EL (cell line): ENCODE results near the gene TMEM169.
"Not testable (repeated sequence)": the region's sequence is repeated elsewhere in the genome, so short reads cannot be mapped to it uniquely, and the experiment has no call there.

Experiments
- DNase-seq: peaks from one replicate; pipeline ENCODE4 v3.0.0-alpha.2; 2016

TMEM169 gene

DNA sequence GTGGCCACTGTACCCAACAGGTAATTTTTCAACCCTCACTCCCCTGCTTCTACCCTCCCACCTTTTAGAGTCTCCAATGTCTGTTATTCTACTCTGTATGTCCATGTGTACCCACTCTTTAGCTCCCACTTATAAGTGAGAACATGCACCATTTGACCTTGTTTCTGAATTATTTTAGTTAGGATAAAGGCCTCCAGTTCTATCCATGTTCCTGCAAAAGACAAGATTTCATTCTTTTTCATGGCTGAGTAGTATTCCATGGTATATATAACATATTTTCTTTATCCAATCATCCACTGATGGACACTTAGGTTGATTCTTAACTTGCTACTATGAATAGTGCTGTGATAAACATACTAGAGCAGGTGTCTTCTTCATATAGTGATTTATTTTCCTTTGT lies 9.2 kb upstream of the TMEM169 start:
- no peak for DNase-seq

DNA sequence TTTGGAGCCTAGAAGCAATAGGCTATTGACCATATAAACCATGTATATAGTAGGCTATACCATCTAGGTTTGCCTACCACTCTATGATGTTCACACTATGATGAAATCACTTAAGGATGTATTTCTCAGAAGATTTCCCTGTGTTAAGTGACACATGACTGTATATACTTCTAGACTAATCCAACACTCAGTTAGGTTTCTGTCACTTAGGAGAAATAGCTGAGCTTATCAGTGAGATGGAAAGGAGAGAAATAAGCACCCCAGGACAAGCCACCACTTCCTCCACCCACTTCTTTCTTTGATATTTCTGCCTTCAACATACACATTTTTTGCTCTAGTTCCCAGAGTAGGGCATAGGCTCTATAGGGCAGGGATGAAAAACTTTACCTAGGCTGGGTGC lies 7.9 kb upstream of the TMEM169 start:
- DNase-seq = no peak

DNA sequence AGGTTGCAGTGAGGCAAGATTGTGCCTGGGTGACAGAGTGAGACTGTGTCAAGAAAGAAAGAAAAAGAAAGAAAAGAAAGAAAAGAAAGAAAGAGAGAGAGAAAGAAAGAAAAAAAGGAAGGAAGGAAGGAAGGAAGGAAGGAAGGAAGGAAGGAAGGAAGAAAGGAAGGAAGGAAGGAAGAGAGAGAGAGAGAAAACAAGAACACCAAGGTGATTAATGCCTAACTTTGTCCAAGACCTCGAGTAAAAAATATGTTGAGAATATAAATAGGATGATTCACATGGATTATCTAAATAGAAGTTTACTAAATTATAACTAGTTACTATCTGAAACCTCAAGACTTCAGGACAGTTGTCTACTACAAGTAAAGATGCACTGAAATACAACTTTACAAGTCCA lies 7.3 kb upstream of the TMEM169 start:
- DNase-seq = no peak

DNA sequence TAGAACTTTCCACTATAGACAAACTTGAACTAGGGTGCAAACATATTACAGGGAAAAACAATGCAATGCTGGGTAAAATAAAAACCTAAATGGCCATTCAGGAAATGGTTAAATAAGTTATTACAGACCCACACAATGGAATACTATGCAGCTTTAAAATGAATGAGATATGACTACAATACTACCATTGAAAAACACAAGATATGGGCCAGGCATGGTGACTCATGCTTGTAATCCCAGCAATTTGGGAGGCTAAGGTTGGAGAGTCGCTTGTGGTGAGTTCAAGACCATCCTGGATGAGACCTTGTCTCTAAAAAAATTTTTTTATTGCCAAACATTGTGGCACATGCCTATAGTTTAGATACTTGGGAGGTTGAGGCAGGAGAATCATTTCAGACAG lies 6.9 kb upstream of the TMEM169 start:
- peak; percentile 22 for DNase-seq

DNA sequence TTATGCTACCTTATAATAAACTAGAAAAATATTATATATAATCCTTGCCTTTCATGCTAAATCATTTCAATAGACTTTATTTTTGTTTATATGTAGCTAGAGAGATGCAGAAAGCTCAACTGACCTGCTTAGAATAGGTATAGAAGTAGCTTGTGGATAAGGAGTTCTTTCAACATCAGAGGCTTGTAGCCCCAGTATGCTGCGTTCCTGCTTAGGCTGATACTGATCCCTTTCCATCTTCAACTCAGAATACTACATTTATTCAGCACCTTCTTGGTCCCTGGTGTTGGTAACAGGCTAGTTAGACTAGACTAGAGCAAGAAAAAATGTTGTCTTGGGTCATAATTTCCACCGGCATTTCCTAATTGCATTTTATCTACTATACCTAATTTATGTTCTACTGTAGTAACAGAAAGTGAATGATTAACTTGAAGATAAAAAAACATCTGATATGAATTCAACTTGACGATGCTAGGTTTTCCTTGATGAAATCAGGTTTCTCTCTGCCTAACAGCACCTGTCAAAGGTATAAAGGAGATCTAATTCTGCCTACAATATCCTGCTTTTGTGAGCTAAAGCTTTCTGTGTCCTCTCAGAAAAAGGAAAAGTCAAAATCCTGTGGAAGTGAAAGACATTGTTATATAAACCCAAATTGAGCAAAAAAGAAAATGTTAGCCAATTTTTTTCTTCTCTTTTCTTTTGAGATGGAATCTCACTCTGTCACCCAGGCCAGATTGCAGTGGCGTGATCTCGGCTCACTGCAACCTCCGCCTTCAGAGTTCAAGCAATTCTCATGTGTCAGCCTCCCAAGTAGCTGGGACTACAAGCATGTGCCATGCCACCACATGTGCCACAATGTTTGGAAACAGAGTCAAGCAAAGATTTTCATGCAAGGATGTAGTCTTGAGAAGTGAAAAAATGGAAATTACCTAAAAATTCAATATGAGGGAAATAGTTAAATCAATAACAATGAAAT lies 5.9 kb upstream of the TMEM169 start:
- no peak for DNase-seq

DNA sequence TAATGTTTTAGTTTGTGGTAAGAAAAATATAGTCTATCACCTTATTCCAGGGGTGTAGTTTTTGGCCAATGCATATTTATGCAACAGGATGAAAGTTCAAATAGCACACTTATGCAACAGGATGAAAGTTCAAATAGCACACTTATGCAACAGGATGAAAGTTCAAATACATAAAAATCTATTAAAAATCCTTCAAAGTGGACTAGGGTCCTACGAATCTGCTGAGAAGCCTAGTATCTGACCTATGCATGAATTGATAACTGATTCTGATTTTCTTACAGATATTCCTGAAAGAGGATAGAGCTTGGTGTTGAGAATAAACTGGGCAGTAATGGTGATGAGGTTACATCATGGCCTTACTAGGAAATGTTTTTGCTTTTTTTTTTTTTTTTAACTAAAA lies 2.9 kb upstream of the TMEM169 start:
- DNase-seq = no peak

DNA sequence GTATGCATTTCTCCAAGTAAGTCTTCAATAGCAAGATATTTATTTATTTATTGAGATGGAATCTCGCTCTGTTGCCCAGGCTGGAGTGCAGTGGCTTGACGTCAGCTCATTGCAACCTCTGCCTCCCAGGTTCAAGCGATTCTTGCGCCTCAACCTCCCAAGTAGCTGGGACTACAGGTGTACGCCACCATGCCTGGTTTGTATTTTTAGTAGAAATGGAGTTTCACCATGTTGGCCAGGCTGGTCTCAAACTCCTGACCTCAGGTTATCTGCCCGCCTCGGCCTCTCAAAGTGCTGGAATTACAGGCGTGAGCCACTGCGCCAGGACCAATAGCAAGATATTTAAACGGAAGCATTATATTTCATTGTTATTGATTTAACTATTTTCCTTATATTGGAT lies 1.7 kb upstream of the TMEM169 start:
- not testable (repeated sequence) for DNase-seq

DNA sequence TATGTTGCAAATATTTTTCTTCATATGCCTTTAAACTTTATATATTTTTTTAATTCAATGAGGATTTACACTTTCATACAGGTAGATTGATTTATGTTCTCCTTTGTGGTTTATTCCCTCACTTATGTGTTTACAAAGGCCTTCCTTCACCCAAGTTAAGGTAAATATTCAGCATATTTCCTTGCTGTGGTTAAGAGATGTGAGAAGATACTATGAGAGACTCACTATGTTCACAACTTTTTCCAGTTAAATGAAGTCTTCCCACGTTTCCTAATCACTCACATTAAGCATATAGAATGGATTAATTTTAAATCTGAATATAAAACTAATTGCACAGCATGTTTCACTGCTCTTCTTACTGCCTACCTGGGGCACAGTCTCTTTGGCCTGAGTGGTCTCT lies 707 bp upstream of the TMEM169 start:
- DNase-seq = no peak

DNA sequence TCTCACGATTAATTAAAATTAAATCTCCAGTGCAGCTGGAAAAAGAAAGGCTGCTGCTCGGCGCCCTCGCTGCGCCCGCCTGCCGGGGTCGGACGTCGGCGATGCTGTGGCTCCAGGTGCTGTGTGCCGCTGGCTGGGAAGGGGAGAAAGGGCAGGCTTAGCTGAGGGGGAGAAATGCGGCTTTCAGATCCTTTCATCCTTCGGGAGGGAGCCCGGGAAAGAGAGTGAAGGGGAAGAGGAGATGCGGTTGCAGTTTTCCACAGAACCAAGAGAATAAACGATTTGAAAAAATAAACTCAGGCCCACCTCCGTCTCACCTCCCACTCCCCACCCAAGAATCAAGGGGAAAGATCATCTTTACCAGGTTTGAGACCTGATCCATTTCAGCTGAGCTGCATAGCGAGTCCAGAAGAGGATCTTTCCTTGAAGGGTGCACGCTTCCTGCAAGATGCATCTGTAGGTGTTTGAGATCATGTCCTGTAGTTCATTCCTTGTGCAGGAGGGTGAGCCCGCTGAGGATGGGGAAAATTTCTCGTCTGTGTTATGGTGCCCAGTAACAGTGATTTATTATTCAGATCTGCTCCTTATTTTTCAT lies 495 bp downstream of the TMEM169 start:
- peak; percentile 8 for DNase-seq

DNA sequence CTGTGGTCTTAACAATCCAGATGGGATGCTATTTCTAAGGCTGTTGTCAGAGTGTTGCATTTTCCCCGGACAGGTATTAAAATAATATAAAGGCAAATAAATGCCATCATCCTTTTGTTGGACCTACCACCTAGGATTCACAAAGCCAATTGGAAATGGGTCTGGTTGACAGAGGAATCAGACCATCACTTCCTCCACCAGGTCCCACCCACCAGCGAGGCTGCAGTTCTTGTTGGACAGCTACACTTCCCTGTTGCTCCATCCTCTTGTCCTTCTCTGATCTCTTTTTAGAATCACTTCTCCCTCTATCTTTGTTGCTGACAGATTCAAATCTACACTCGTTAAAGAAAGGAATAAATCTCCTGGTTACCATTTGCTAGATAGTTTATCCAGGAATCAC lies 1.1 kb downstream of the TMEM169 start:
- DNase-seq = no peak

DNA sequence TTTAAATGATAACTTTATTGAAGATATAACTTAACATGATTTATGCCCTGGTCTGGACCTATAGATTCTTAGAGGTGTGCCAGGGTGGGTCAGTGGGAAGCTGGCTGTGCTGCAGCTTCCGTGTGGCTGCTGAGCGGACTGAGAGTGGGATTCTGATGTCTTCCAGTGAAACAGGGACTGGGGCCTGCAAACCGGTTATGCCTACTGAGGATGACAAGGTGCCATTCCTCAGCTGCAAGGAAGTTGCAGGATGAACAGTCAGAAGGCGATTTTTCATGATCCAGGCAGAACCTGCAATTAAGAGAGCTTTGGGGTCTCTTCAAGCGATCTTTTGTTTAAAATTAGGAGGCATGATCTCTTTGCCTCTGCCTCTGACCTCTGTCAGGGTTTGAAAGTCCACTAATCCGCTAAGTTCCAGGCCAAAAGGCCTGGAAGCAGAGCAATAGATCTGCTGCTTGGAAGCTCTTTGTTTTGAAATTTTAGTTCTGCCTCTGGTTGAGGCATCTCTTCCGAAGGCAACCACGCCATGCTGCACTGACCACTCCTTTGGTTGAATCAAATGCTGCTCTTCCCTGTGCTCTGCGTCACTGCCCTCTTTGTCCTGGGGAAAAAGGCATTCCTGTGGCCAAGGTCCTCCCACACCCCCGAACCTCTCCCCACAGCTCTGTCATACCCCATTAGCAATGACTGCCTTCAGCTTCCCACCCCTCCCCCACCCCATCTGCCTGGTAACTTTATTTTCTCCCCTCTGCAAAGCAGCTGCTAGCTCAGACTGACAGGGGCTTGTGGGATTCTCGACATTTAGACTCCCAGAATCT lies 2.0 kb downstream of the TMEM169 start:
- peak; percentile 53 for DNase-seq

DNA sequence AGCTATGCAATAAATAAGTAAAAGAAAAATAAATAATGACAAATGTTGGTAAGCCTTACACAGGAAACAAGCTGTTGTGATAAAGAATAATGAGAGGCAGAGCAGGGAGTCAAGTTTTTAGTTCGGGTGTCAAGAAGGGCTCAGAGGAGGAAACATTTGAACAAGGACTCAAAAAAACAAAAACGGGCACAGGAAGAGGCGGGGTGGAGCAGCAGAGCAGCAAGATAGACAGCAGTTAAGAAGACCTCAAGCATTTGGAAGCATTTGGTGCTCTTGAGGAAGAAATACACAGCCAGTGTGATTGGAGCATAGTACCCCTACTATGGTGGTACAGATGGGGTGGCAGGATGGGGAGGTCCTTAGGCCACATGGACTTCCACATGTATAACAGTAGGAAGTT lies 2.8 kb downstream of the TMEM169 start:
- no peak for DNase-seq

DNA sequence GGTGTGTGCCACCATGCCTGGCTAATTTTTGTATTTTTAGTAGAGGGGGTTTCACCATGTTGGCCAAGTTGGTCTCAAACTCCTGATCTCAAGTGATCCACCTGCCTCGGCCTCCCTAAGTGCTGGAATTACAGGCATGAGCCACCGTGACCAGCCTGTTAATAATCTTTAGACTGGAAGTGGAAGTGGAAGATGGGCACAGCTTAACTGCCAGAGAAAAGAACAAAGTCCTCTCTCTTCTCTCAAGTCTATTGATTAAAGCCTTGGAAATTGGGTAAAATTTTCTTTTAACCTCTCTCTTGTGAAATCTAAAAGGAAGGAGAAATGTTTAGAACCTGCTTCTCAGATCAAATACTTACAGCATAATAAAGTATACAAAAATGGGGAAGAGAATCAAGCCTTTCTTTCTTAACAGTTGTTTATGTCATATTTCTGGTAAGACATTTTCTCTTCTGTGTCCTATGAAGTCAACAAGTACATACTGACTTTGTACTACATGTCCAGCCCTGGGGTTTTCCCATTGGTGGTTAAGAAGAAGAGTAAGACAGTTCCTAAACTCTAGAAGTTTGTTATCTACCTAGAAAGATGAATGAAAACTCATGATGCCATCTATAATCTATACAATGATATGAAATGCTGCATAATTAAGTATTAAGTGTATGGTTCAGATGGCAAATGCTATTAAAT lies 4.6 kb downstream of the TMEM169 start:
- no peak for DNase-seq

DNA sequence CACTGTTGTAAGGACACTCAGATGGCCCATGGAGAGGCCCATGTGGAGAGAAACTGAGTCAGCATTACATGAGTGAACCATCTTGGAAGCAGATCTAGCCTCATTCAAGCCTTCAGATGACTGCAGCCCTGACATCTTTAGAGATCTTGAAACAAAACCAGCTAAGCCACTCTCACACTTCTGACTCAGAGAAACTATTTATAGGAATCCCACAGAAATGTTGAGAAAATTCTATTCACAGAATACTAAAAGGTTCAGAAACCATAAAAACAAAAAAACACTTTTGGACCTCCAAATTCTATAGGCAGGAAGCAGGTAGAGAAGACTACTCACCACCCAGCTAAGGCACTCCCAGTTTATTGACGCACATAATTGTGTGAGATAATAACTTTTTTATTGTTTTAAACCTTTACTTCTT lies 8.7 kb downstream of the TMEM169 start:
- DNase-seq = no peak

DNA sequence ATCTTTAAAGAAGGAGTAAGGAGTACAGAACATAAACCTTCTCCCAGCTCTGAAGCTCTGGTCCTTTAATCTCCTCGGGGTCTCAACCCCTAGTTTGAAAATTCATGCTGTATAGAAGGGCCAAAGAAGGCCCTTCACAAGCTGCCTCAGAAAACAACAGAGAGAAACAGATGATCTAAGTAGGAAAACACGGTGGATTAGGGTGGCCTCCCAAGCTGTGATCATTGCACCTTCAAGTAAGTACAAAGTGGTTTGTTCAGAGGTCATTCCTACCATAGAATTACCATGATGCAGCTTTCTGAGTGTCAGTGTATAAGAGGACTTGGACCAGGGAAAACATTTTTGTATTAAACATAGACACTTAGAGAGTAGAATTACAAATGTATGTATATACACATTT lies 10.9 kb downstream of the TMEM169 start:
- no peak for DNase-seq

DNA sequence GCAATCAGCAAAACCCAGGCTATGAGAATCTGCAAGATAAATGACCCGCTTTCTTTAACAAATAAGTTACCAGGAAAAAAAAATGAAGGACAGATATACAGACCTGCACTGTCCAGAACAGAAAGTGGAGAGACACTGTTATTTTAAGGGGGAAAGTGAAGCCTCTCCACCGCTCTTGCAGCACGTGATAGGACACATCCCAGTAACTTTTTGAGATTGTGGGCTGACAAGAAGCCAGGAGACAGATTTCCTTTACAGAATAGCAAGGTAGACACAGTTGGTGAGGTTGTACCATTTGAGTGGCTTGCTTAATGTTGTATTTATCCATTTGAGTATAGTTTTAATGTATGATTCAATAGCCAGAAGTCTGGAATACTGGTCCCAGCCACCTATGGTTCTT lies 13.0 kb downstream of the TMEM169 start:
- DNase-seq = no peak

DNA sequence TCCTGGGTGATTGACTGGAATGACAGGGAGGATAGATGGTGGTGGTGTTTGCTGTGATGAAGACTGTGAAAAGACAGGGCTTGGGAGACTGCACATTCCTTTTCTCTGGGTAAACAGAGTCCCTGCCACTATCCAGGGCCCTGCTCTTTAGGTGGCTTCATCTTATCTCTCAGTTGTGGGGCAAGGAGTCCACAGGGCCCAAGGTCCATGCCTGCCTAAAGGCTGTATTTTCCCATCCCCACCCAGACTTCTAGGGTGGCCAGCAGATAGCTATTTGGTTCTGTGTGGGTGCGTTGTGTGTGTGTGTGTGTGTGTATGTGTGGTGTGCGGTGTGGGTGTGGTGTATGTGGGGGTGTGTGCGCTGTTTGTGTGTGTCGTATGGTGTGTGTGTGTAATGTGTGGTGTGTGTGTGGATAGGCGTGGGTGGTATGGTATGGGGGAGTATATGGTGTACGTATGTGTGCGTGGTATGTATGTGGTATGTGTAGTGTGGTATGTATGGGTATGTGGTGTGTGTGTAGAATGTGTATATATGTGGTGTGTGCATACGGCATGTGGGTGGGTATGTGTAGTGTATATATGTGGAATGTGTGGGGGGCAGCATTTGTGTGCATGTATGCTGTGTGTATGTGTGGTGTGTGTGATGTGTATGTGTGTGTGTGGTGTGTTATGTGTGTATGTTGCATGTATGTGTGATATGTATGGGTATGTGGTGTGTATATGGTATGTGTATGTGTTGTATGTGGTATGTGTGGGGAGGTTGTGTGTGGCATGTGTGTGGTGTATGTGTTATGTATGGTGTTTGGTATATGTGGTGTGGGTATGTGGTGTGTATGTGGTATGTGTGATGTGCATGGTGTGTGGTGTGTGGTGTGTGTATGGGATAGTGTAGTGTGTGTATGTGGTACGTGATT lies 17.0 kb downstream of the TMEM169 start:
- DNase-seq = no peak

DNA sequence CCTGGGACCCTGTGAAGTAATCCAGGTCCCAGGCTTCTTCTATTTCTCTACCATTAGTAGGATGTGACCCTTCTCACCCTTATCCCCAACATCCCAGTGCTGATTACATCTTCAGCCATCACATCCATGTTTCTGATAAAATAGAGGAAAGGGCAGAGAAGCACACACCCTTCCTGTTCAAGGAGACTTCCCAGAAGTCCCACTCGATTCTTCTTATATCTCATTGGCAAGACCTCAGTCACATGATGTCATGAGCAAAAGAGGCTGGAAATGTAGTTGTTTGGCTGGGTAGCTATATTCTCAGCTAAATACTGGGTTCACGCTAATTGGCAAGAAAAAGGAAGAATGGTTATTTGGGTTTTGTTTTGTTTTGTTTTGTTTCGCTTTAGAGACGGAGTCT lies 19.4 kb downstream of the TMEM169 start:
- no peak for DNase-seq

DNA sequence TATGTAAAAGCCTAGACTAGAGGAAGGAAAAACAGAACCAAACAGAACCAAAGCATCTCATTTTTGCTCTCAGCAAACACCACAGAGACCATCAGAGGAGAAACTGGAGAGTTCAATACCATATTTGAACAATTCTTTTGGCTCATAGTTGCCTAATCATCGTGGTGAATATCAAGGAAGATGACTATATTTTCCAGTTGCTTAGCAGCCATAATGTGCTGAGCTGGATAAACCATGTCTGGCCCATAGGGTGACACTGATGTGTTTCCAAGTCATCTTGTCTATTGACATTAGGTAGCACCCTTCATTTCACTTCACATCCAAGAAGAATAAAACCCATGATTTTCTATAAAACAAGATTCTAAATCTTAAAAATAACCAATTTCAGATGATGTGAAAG lies 21.5 kb downstream of the TMEM169 start:
- DNase-seq = no peak

DNA sequence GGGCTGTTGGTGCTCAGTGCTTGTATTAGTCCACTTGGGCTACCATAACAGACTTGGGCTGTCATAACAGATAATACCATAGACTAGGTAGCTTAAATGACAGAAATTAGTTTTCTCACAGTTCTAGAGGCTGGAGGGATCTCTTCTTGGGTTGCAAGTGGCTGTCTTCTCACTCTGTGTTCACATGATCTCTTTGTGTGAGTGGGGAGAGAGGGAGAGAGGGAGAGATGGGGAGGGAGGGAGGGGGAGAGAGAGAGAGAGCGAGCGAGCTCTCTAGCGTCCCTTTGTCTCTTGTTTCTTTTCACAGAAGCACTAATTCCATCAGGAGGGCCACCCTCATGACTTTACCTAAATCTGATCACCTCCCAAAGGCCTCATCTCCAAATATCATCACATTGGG lies 23.0 kb downstream of the TMEM169 start:
- no peak for DNase-seq

DNA sequence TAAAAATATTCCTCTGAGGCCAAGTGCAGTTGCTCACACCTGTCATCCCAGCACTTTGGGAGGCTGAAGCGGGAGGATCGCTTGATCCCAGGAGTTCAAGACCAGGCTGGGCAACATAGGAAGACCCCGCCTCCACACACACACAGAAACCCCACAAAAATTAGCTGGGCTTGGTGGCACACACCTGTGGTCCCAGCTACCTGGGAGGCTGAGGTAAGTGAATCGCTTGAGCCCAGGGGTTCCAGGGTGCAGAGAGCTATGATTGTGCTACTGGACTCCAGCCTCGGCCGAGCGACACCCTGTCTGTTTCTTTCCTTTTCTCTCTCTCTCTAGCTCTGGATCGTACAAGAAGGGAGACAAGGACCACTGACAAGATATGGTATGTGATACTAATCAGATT lies 25.6 kb downstream of the TMEM169 start:
- no peak for DNase-seq

DNA sequence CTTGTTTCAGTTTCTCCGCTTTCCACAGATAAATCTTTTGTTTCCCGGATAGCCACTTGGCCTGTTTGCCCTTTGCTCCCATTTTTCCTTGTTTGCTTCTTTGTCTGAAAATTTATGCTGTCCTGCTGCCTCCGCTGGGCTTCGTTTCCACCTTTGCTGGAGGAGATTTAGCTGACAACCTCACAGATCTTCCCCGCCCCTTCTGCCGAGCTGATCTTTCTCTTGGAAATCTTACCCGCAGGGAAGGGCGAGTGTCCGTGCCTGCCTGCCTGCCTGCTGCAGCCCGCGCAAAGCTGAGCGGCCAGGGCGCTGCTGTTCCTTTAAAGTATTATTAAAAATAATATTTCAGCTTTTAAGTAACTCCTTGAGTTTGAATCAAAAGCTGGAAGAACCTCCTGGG lies 26.0 kb downstream of the TMEM169 start:
- DNase-seq = no peak
